Epithelial cell of prostate (primary cell): ENCODE measurements around the gene BTBD9.

Experiments used
- DNase-seq: peaks from one replicate; pipeline ENCODE4 v3.0.0-alpha.2; 2011; ENCODE audit warnings: low read depth, low spot score
- H3K27ac ChIP-seq: fragments of 450-650 bp; 2 replicates; pipeline ENCODE4 v1.5.1; 2017; ENCODE audit warnings: mild to moderate bottlenecking

The BTBD9 gene

GRCh38 chr6:38404900-38405556 is 234.7 kb downstream of the BTBD9 start:
- DNase-seq = peak; percentile 70
- peak overlapping the region; percentile 81 for H3K27ac ChIP-seq

GRCh38 chr6:38404355-38404754 is 235.4 kb downstream of the BTBD9 start:
- DNase-seq = no peak

DNA sequence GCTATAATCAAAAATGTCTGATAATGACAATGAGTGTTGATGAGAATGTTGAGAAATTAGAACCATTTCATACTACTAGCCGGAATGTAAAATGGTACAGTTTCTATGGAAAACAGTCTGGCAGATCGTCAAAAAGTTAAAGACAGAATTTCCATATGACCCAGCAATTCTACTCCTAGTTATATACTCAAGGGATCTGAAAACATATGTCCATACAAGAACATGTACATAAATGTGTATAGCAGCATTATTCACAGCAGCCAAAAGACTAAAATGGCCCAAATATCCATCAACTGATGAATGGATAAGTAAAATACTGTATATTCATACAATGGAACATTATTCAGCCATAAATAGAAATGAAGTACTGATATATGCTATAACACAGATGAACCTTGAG is 236.2 kb downstream of the BTBD9 start:
- no peak overlapping the region for H3K27ac ChIP-seq
- no peak for DNase-seq

More at GRCh38 chr6:38404355-38404754, 235.4 kb downstream of the BTBD9 start:
- peak overlapping the region; percentile 81 for H3K27ac ChIP-seq

- no peak overlapping the region for H3K27ac ChIP-seq
- DNase-seq = no peak
These were observed 239.0 kb downstream of the BTBD9 start for GRCh38 chr6:38400764-38401163.

- no peak for DNase-seq
- H3K27ac ChIP-seq = no peak overlapping the region
These were observed 239.6 kb downstream of the BTBD9 start for GRCh38 chr6:38400101-38400500.

DNA sequence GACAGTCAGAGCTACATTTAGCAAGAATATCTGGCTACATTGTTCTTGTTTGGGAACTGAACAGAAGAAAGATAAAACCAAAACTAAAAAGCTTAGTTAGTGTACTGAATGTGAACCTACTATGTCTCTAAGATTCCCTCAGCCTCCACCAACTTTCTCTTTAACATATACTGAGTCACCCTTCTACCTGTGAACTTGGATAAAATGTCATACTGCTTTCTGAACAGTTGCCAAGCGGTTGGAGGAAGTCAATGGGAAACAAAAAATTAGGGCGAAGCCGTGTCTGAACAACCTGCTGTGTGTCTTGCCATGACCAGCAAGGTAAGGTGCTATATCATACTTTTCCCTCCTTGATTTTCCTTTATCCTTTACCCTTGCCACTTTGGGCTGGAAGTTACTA is 243.5 kb downstream of the BTBD9 start:
- peak; percentile 18 for DNase-seq

GRCh38 chr6:38393986-38394385 is 245.7 kb downstream of the BTBD9 start:
- no peak for DNase-seq
- no peak overlapping the region for H3K27ac ChIP-seq

More for the DNA sequence above, 243.5 kb downstream of the BTBD9 start:
- H3K27ac ChIP-seq = peak overlapping the region; percentile 3

DNA sequence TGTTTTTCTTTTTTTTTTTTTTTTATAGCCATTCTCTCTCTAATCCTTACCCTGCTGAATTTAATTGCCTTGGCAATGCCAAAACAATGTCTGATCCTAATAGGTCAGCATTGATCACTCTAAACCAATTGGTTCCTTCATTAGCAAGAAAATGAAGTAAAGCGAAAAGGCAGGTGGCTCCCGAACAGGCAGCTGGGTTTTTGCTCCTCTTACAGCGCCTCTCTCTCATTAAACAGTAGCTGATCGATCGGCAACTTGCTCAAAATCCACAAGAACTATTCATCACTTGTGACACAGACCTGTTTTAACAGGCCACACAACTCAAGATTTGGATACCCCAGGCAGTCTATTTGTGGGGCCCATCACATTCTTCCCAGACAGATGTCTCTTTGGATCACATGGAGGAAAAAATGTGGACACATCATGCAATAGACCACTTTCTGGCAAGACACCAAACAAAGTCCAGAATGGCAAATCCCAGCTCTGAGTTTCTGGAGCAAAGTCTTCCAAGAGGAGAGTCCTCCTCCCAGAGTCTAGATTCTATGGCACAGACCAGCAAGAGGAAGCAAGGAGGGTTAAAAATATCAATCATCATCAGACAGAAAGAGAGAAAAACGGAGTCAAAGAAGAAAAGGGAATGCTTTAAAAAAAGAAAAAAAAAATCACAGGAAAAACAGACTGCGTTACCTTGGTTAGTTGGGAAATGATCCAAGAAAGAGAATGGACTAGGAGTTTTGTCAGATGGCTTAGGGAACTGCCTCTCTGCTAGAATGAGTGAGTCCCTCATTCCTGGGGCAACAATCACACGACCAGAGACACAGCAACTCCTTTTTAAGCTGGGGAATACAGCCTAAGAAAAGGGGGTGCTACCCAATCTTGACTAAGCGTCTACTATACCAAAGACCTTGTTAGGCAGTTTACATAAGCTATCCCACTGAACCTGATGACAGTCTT is 247.8 kb downstream of the BTBD9 start:
- H3K27ac ChIP-seq = no peak overlapping the region
- DNase-seq = no peak

GRCh38 chr6:38391206-38391605 is 248.5 kb downstream of the BTBD9 start:
- H3K27ac ChIP-seq = no peak overlapping the region
- no peak for DNase-seq

DNA sequence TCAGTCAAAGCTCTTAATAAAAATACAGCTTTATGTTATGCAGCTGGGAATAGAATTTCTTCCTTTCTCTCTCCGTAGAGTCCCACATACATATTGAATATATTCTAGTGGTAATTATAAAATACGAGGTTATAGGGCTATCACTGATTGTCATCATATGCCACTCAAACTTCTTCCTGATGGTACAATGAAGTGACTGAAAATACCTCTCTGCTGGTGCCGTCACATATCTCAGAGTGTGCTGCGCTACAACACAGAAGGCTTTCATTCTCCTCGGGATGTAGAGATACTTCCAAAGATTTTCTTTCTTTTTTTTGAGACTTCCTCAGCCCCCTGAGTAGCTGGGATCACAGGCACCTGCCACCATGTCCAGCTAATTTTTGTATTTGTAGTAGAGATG is 249.9 kb downstream of the BTBD9 start:
- DNase-seq = no peak
- no peak overlapping the region for H3K27ac ChIP-seq

- DNase-seq = no peak
- no peak overlapping the region for H3K27ac ChIP-seq
These were observed 251.8 kb downstream of the BTBD9 start for GRCh38 chr6:38387971-38388370.

GRCh38 chr6:38387461-38387860 is 252.3 kb downstream of the BTBD9 start:
- DNase-seq = no peak
- H3K27ac ChIP-seq = no peak overlapping the region

- no peak overlapping the region for H3K27ac ChIP-seq
- no peak for DNase-seq
These were observed 260.9 kb downstream of the BTBD9 start for GRCh38 chr6:38378801-38379200.

GRCh38 chr6:38375937-38376336 is 263.8 kb downstream of the BTBD9 start:
- no peak for DNase-seq

DNA sequence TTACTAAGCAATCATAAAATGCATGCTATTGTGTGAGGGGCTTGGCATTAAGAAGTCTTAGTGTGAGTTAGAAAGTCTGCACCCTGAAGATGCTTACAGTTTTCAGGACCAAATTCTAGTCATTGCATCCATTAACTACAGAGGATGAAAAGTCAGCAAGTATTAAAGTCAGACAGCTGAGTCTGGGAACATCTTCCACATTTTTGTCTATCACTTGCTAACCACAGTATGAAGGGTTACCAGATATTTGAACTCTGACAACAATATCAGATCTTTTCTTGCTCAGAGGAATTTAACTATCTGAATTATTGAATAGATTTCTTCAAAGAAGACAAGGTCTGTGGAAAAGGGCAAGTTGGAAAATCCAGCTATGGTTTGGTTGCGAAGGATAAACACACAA is 264.4 kb downstream of the BTBD9 start:
- no peak overlapping the region for H3K27ac ChIP-seq
- DNase-seq = no peak

More at GRCh38 chr6:38375937-38376336, 263.8 kb downstream of the BTBD9 start:
- H3K27ac ChIP-seq = no peak overlapping the region

GRCh38 chr6:38371881-38372280 is 267.8 kb downstream of the BTBD9 start:
- no peak for DNase-seq
- H3K27ac ChIP-seq = no peak overlapping the region

DNA sequence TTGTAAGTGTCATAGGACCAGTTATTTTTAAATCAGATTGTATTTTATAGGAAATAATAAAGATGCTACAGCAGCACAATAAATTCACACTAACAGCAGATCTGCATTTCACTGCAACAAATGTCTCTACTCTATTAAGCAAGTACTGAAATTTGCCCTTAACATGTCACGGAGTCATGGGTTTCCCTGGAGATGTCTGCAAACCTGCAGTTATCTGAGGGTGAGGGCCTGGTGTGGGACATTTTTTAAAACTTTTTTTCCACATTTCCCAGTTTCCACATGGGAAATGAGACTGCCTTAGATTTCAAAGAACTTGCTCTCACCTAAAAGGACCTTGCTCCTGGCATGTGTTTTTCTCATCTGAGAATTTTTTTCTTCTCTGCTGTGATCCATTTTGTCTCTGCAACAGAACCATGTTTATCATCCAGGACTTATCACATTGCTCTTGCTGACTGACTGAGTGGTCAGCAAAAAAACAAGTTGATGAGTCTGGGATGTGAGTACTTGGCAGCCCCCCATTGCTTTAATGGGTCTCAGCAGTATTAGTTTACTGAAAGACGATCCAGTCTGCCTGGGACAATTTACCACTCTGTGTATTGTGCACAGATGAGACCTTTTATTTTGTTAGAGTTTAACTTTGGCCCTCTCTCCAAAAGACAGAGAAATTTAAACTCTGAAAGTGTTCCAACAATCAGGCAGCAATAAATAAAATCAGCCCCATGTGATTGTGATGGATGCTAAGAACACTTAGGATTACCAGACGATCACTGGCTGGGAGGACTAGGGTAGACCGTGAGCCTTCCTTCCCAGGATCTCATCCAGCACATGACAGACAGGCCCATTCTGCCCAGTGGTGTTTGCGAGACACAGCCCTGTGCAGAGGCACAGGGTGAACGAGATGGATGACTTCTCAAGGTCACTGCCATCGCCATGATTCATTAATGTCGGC is 268.8 kb downstream of the BTBD9 start:
- no peak for DNase-seq
- no peak overlapping the region for H3K27ac ChIP-seq

DNA sequence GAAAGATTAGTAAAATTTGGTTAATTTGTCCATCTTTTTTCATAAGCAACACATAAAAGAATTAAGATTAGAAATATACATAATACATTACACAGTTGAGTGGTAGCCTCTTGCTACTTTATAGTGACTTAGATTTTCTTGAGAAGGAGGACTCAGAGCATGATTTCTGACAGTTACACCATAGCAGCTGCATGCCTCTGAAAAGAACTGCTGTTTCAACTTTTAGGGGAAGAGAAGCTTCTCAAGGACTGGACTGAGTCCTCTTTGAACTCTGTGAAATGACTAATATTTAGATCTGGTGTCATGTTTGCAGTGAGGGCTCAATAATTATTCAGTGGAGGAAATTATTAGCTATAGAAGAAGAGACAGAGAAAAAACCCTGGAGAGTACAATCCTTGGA is 272.5 kb downstream of the BTBD9 start:
- no peak overlapping the region for H3K27ac ChIP-seq
- DNase-seq = no peak

DNA sequence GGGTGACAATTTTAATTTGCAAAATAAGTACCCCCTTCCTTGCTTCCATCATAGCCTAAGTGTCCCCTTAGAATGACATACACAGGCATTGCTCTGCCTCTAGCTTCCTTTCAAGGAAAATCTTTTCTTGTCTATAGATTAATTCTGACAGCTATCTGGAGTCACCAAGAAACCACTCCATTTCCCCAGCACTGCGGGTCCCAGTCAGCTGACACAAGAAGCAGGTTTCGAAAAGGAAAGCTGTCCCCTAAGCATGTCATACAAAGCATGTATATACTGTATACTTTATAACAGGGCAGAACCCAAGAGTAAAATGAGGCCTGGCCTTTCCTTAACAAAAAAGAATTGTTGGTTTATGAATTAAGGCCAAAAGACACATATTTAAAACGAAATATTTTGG is 273.5 kb downstream of the BTBD9 start:
- no peak for DNase-seq
- no peak overlapping the region for H3K27ac ChIP-seq

- DNase-seq = no peak
- H3K27ac ChIP-seq = no peak overlapping the region
These were observed 275.0 kb downstream of the BTBD9 start for GRCh38 chr6:38364775-38365174.
